Measurements from ENCODE around the gene SERPINB12. TPM values are rescaled to one million over a fixed set of nuclear protein-coding genes. Genes with fewer than 3 reads are reported as not detected.

The SERPINB12 gene
- total RNA-seq, 1 experiment from 2014 or later = not detected

GRCh38 chr18:63596964-63597363 lies 54.8 kb downstream of the SERPINB12 start:
- no peak for DNase-seq (ENCODE audit: low spot score)

GRCh38 chr18:63603355-63603754 lies 61.2 kb downstream of the SERPINB12 start:
- no peak for DNase-seq (ENCODE audit: low spot score)

GRCh38 chr18:63603772-63604171 lies 61.6 kb downstream of the SERPINB12 start:
- DNase-seq (ENCODE audit: low spot score) = no peak

- no peak for DNase-seq (ENCODE audit: low spot score)
Observed at GRCh38 chr18:63604791-63605567, 62.8 kb downstream of the SERPINB12 start.

- DNase-seq (ENCODE audit: low spot score) = no peak
Observed at GRCh38 chr18:63606526-63606925, 64.4 kb downstream of the SERPINB12 start.

- no peak for DNase-seq (ENCODE audit: low spot score)
Observed at GRCh38 chr18:63613420-63613819, 71.3 kb downstream of the SERPINB12 start.

- no peak for DNase-seq (ENCODE audit: low spot score)
Observed at GRCh38 chr18:63617049-63617914, 75.1 kb downstream of the SERPINB12 start.

GRCh38 chr18:63617915-63618234 lies 75.7 kb downstream of the SERPINB12 start:
- DNase-seq (ENCODE audit: low spot score) = no peak

Other genes with a start within 250 kb of the SERPINB12 start
- 2.7 and 2.9 TPM in 2 replicates for gene BCL2, start 222.6 kb upstream of the SERPINB12 start, total RNA-seq (2014; rRNA removed; shearing (Covaris generic))
- gene KDSR, start 175.2 kb upstream of the SERPINB12 start, total RNA-seq (2014; rRNA removed; shearing (Covaris generic)) = 29.1 and 32.0 TPM in 2 replicates
- 40.7 and 43.5 TPM in 2 replicates for gene VPS4B, start 119.9 kb upstream of the SERPINB12 start, total RNA-seq (2014; rRNA removed; shearing (Covaris generic))
- 1.1 TPM in 1 of 2 replicates, not detected in the other for gene SERPINB5, start 65.4 kb upstream of the SERPINB12 start, total RNA-seq (2014; rRNA removed; shearing (Covaris generic))
- gene SERPINB13, start 45.0 kb downstream of the SERPINB12 start, total RNA-seq (2014; rRNA removed; shearing (Covaris generic)) = not detected in 2 replicates
- not detected in 2 replicates for gene SERPINB4, start 101.9 kb downstream of the SERPINB12 start, total RNA-seq (2014; rRNA removed; shearing (Covaris generic))
- gene SERPINB3, start 119.5 kb downstream of the SERPINB12 start, total RNA-seq (2014; rRNA removed; shearing (Covaris generic)) = not detected in 2 replicates
- gene SERPINB11, start 160.6 kb downstream of the SERPINB12 start, total RNA-seq (2014; rRNA removed; shearing (Covaris generic)) = not detected in 2 replicates
- 1.3 TPM in 1 of 2 replicates, not detected in the other for gene SERPINB7, start 233.0 kb downstream of the SERPINB12 start, total RNA-seq (2014; rRNA removed; shearing (Covaris generic))

Data from H4 (cell line).